ENCODE results near the gene C2CD2.

C2CD2 gene

DNA sequence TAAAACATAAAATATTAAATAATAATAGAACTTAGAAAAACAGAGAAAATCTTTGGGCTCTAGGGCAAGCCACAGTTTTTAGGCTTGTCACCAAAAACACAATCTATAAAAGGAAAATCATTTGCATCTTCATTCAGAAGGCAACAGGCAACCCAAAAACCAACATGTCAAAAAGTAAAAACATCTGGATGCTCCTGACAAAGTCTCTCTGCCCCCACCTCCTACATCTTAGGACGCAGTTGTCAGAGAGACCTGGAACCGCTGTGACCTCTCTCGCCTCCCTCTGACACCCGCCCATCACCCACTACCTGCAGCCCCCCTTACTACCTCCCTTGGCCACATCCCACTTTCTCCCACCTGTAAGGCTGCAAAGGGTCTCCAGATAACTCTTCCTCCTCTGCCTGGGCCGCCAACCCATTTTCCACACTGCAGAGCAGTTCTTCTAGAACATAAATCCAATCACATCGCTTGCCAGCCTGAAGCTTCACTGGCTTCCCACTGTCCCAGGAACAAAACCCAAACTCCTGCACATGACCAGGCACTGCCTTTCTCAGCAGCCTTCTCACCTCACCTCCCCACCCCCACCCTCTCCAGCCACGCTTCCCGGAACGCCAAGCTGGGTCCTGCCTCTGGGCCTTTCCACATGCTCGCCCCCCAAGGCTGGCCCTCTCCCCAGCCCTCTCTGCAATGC is 89.4 kb downstream of the C2CD2 start:
- H3K18ac ChIP-seq (ENCODE audit: low read length): no peak overlapping the region
- no CpG with 5 or more reads among the region's 10 CpGs for WGBS (ENCODE audit: extremely low coverage, insufficient coverage, insufficient read length)
- no peak overlapping the region for H3K4ac ChIP-seq (ENCODE audit: low read depth, low read length)
- no peaks in the 10 kb centered on the region for H3K9me3 ChIP-seq (ENCODE audit: insufficient read depth, low read depth, low read length)
- H2AFZ ChIP-seq (ENCODE audit: insufficient read depth, low read length, poor library complexity): no peak overlapping the region
- no peak overlapping the region for H3K14ac ChIP-seq (ENCODE audit: low read length)
- H3K23ac ChIP-seq (ENCODE audit: low read length): no peak overlapping the region
- no peak overlapping the region for H2BK120ac ChIP-seq (ENCODE audit: insufficient read depth, low read length, poor library complexity)
- no peaks in the 10 kb centered on the region for H3K27me3 ChIP-seq (ENCODE audit: insufficient read depth, low read length)
- no peak overlapping the region for H3K4me3 ChIP-seq (ENCODE audit: low read depth, low read length)
- no peak overlapping the region for H4K91ac ChIP-seq (ENCODE audit: low read depth, low read length)
- H2BK5ac ChIP-seq (ENCODE audit: low read depth, low read length, poor library complexity): no peak overlapping the region
- no peaks in the 10 kb centered on the region for H3K79me2 ChIP-seq (ENCODE audit: control insufficient read depth, insufficient read depth, low read length, poor library complexity)
- H3K4me2 ChIP-seq (ENCODE audit: low read length): no peak overlapping the region
- no peak overlapping the region for H3K9ac ChIP-seq (ENCODE audit: low read length)
- no peak overlapping the region for H4K12ac ChIP-seq (ENCODE audit: low read depth, low read length)
- no peak overlapping the region for H2AK5ac ChIP-seq (ENCODE audit: low read length)
- H3K4me1 ChIP-seq (ENCODE audit: control insufficient read depth in 1 of 2, insufficient read depth in 2 of 2, low read length in 2 of 2): peaks cover 0 to 2% of the 10 kb centered on the region in 2 experiments
- no peak for DNase-seq
- H3K36me3 ChIP-seq (ENCODE audit: control insufficient read depth in 1 of 2, insufficient read depth in 2 of 2, low read length in 2 of 2): peaks cover under 1 to 3% of the 10 kb centered on the region in 2 experiments
- no peak overlapping the region for H4K8ac ChIP-seq (ENCODE audit: low read depth, low read length)
- no peak overlapping the region for H2BK12ac ChIP-seq (ENCODE audit: low read length)
- no peaks in the 10 kb centered on the region for H3K79me1 ChIP-seq (ENCODE audit: low read length)
- H3K27ac ChIP-seq (ENCODE audit: low read depth, low read length): no peak overlapping the region

- no peaks in the 10 kb centered on the region for H3K27me3 ChIP-seq (ENCODE audit: insufficient read depth, low read length)
- peaks cover 0 to 2% of the 10 kb centered on the region in 2 experiments for H3K4me1 ChIP-seq (ENCODE audit: control insufficient read depth in 1 of 2, insufficient read depth in 2 of 2, low read length in 2 of 2)
- no peak overlapping the region for H3K4me3 ChIP-seq (ENCODE audit: low read depth, low read length)
- H2BK5ac ChIP-seq (ENCODE audit: low read depth, low read length, poor library complexity): no peak overlapping the region
- H3K9ac ChIP-seq (ENCODE audit: low read length): no peak overlapping the region
- no peaks in the 10 kb centered on the region for H3K79me2 ChIP-seq (ENCODE audit: control insufficient read depth, insufficient read depth, low read length, poor library complexity)
- no peak overlapping the region for H4K91ac ChIP-seq (ENCODE audit: low read depth, low read length)
- H3K14ac ChIP-seq (ENCODE audit: low read length): no peak overlapping the region
- H2BK120ac ChIP-seq (ENCODE audit: insufficient read depth, low read length, poor library complexity): no peak overlapping the region
- no peak overlapping the region for H2BK12ac ChIP-seq (ENCODE audit: low read length)
- H3K23ac ChIP-seq (ENCODE audit: low read length): no peak overlapping the region
- no peak overlapping the region for H3K4me2 ChIP-seq (ENCODE audit: low read length)
- no CpG with 5 or more reads among the region's 4 CpGs for WGBS (ENCODE audit: extremely low coverage, insufficient coverage, insufficient read length)
- no peaks in the 10 kb centered on the region for H3K9me3 ChIP-seq (ENCODE audit: insufficient read depth, low read depth, low read length)
- no peak overlapping the region for H3K27ac ChIP-seq (ENCODE audit: low read depth, low read length)
- no peak overlapping the region for H2AFZ ChIP-seq (ENCODE audit: insufficient read depth, low read length, poor library complexity)
- DNase-seq: no peak
- no peak overlapping the region for H4K8ac ChIP-seq (ENCODE audit: low read depth, low read length)
- H3K18ac ChIP-seq (ENCODE audit: low read length): no peak overlapping the region
- H3K36me3 ChIP-seq (ENCODE audit: control insufficient read depth in 1 of 2, insufficient read depth in 2 of 2, low read length in 2 of 2): peaks cover 8 to 9% of the 10 kb centered on the region in 2 experiments
- no peak overlapping the region for H2AK5ac ChIP-seq (ENCODE audit: low read length)
- no peak overlapping the region for H4K12ac ChIP-seq (ENCODE audit: low read depth, low read length)
- no peaks in the 10 kb centered on the region for H3K79me1 ChIP-seq (ENCODE audit: low read length)
- H3K4ac ChIP-seq (ENCODE audit: low read depth, low read length): no peak overlapping the region
Observed at GRCh38 chr21:41863439-41863740, 90.4 kb downstream of the C2CD2 start.

DNA sequence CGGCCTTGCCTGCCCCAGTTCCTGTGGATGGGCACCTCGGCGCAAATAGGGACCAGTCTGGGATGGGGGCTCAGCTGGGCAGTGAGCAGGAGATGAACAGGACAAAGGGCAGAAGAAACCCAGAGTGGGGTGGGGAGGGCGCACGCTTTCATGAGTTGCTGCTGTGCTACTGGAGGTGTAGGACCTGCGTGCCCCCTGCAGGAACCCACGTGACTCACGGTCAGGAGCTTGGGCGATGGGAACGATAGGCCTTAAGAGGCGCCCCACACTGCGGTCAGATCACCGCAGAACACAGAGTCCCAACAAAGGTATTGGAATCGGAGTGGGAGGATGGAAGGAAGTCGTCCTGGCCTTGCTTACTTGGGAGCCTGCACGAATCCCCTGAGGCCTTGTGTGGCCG is 91.8 kb downstream of the C2CD2 start:
- H3K27ac ChIP-seq (ENCODE audit: low read depth, low read length): no peak overlapping the region
- H3K23ac ChIP-seq (ENCODE audit: low read length): no peak overlapping the region
- no peak overlapping the region for H2BK12ac ChIP-seq (ENCODE audit: low read length)
- H2AFZ ChIP-seq (ENCODE audit: insufficient read depth, low read length, poor library complexity): no peak overlapping the region
- no peak overlapping the region for H2BK5ac ChIP-seq (ENCODE audit: low read depth, low read length, poor library complexity)
- H2BK120ac ChIP-seq (ENCODE audit: insufficient read depth, low read length, poor library complexity): no peak overlapping the region
- no peak overlapping the region for H3K4me2 ChIP-seq (ENCODE audit: low read length)
- H2AK5ac ChIP-seq (ENCODE audit: low read length): no peak overlapping the region
- no peak for DNase-seq
- H4K8ac ChIP-seq (ENCODE audit: low read depth, low read length): no peak overlapping the region
- peaks cover 9 to 10% of the 10 kb centered on the region in 2 experiments for H3K36me3 ChIP-seq (ENCODE audit: control insufficient read depth in 1 of 2, insufficient read depth in 2 of 2, low read length in 2 of 2)
- no peaks in the 10 kb centered on the region for H3K79me2 ChIP-seq (ENCODE audit: control insufficient read depth, insufficient read depth, low read length, poor library complexity)
- H4K91ac ChIP-seq (ENCODE audit: low read depth, low read length): no peak overlapping the region
- no peak overlapping the region for H3K9ac ChIP-seq (ENCODE audit: low read length)
- H3K4me3 ChIP-seq (ENCODE audit: low read depth, low read length): no peak overlapping the region
- H3K27me3 ChIP-seq (ENCODE audit: insufficient read depth, low read length): no peaks in the 10 kb centered on the region
- no peaks in the 10 kb centered on the region for H3K9me3 ChIP-seq (ENCODE audit: insufficient read depth, low read depth, low read length)
- WGBS (ENCODE audit: extremely low coverage, insufficient coverage, insufficient read length): no CpG with 5 or more reads among the region's 17 CpGs
- H3K79me1 ChIP-seq (ENCODE audit: low read length): no peaks in the 10 kb centered on the region
- H3K14ac ChIP-seq (ENCODE audit: low read length): no peak overlapping the region
- H3K18ac ChIP-seq (ENCODE audit: low read length): no peak overlapping the region
- no peak overlapping the region for H3K4ac ChIP-seq (ENCODE audit: low read depth, low read length)
- H3K4me1 ChIP-seq (ENCODE audit: control insufficient read depth in 1 of 2, insufficient read depth in 2 of 2, low read length in 2 of 2): peaks cover 0 to 2% of the 10 kb centered on the region in 2 experiments
- H4K12ac ChIP-seq (ENCODE audit: low read depth, low read length): no peak overlapping the region

DNA sequence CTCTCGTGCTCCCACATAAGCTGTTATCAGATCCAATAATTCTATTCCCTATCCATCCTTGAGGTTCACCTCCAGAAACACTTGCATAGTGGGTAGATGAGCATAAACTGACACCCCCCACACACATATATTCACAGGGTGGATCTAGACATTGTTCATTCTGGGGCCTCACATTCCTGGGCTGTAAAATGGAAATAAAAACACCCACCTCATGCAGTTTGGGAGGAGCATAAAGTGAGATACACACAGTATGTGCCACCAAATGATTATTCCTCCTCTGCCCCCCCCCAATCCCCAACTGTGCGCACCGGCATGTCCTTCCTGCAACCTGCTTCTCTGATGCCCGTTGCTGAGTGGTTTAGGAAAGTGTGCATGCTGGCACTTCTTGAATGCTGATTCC is 92.6 kb downstream of the C2CD2 start:
- H4K8ac ChIP-seq (ENCODE audit: low read depth, low read length): no peak overlapping the region
- H3K4me3 ChIP-seq (ENCODE audit: low read depth, low read length): no peak overlapping the region
- H3K36me3 ChIP-seq (ENCODE audit: control insufficient read depth in 1 of 2, insufficient read depth in 2 of 2, low read length in 2 of 2): peaks cover 9 to 13% of the 10 kb centered on the region in 2 experiments
- no CpG with 5 or more reads among the region's 4 CpGs for WGBS (ENCODE audit: extremely low coverage, insufficient coverage, insufficient read length)
- no peak overlapping the region for H3K9ac ChIP-seq (ENCODE audit: low read length)
- no peak for DNase-seq
- no peak overlapping the region for H4K12ac ChIP-seq (ENCODE audit: low read depth, low read length)
- no peak overlapping the region for H3K27ac ChIP-seq (ENCODE audit: low read depth, low read length)
- no peak overlapping the region for H4K91ac ChIP-seq (ENCODE audit: low read depth, low read length)
- H2AFZ ChIP-seq (ENCODE audit: insufficient read depth, low read length, poor library complexity): no peak overlapping the region
- H3K4me1 ChIP-seq (ENCODE audit: control insufficient read depth in 1 of 2, insufficient read depth in 2 of 2, low read length in 2 of 2): peaks cover 0 to 2% of the 10 kb centered on the region in 2 experiments
- no peaks in the 10 kb centered on the region for H3K79me2 ChIP-seq (ENCODE audit: control insufficient read depth, insufficient read depth, low read length, poor library complexity)
- no peaks in the 10 kb centered on the region for H3K79me1 ChIP-seq (ENCODE audit: low read length)
- no peak overlapping the region for H2BK12ac ChIP-seq (ENCODE audit: low read length)
- no peak overlapping the region for H3K4ac ChIP-seq (ENCODE audit: low read depth, low read length)
- H3K27me3 ChIP-seq (ENCODE audit: insufficient read depth, low read length): no peaks in the 10 kb centered on the region
- H3K23ac ChIP-seq (ENCODE audit: low read length): no peak overlapping the region
- no peak overlapping the region for H2BK120ac ChIP-seq (ENCODE audit: insufficient read depth, low read length, poor library complexity)
- no peak overlapping the region for H3K14ac ChIP-seq (ENCODE audit: low read length)
- H3K4me2 ChIP-seq (ENCODE audit: low read length): no peak overlapping the region
- no peaks in the 10 kb centered on the region for H3K9me3 ChIP-seq (ENCODE audit: insufficient read depth, low read depth, low read length)
- H3K18ac ChIP-seq (ENCODE audit: low read length): no peak overlapping the region
- no peak overlapping the region for H2BK5ac ChIP-seq (ENCODE audit: low read depth, low read length, poor library complexity)
- H2AK5ac ChIP-seq (ENCODE audit: low read length): no peak overlapping the region
